Myocyte (in vitro differentiated cells): Measurements from ENCODE around the gene SAPCD1. TPM values are rescaled to one million over a fixed set of nuclear protein-coding genes. Genes with fewer than 3 reads are reported as not detected.

ENCODE experiments used
- DNase-seq: peaks from one replicate; pipeline ENCODE4 v3.0.0-alpha.2; 2012; ENCODE audit warnings: low read depth
- polyA plus RNA-seq: library from polyadenylated mRNA; unstranded; fragments of >200 nt; gene quantifications from one replicate; pipeline ENCODE4 v1.2.1, GENCODE V29; 2012; ENCODE audit warnings: missing spikeins
- total RNA-seq: library from RNA; depleted of rRNA; stranded (reverse); fragments of >200 nt; gene quantifications from 2 replicates; pipeline ENCODE4 v1.2.3, GENCODE V29; 2014

The SAPCD1 gene
- 0.94 TPM in 1 of 2 replicates, not detected in the other for total RNA-seq
- 2.7 TPM for polyA plus RNA-seq

DNA sequence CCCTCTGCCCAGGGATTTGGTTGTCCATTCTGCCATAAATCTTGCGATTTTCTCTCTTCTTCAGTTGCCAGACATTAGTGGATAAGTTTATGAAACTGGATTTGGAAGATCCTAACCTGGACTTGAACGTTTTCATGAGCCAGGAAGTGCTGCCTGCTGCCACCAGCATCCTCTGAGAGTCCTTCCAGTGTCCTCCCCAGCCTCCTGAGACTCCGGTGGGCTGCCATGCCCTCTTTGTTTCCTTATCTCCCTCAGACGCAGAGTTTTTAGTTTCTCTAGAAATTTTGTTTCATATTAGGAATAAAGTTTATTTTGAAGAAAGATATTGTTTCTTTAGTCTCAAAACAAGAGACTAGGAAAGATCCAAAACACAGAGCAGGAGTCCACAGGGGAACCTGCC is at the start of gene SAPCD1:
Gene SAPCD1 (plus strand): TSS at position 301 of the 400 bp plus-strand sequence. CDS start 399 bp downstream, outside the sequence.
- no peak for DNase-seq

DNA sequence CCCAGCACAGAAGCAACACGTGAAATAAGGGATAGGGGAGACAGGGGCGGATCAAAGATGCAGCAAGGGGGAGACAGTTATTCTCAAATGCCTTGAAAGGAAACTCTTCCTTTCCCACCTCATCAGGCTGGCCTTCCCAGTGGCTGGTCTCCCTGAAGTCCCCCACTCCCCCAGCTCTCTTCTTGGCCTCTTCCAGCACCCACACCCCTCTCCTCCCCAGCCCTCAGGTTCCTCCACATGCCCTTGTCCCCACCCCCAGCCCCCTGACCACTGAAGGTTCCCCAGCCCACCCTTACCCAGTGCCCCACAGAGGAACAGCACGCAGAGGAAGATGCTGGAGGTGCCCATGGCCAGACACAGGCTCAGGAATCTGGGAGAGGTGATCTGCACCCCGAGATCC is 49.0 kb upstream of the SAPCD1 start:
- no peak for DNase-seq

DNA sequence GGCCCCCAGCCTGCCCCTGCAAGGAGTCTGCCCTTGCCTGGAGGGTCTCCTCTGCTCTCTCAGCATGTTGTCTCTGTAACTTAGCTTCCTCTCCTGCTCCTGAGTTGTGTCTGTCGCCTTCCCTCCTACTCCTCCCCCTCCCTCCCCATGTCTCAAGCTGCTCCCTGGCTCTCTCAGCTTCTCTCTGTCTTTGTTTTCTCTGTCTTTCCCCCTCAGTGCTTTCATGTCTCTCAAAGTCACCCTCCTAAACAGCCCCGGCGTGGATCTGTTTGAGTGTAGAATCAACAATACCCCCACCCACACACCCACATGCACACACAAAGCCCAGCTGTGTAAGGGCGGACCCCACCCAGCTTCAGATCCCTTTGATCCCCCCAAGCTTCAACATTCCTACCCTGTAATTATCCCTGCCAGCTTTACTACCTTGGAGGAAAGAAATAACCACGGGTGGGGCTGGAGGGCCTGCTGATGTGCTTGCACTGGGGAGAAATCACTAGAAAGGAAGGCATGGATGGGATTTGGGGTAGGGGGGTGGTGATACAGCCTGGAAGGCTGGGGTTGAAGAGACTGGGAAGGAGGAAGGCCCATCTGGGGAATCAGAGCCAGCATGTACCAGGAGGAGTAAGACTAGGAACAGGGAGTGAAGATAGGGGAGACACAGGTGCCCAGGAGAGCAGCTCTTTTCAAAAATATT is 48.3 kb upstream of the SAPCD1 start:
- DNase-seq = no peak

DNA sequence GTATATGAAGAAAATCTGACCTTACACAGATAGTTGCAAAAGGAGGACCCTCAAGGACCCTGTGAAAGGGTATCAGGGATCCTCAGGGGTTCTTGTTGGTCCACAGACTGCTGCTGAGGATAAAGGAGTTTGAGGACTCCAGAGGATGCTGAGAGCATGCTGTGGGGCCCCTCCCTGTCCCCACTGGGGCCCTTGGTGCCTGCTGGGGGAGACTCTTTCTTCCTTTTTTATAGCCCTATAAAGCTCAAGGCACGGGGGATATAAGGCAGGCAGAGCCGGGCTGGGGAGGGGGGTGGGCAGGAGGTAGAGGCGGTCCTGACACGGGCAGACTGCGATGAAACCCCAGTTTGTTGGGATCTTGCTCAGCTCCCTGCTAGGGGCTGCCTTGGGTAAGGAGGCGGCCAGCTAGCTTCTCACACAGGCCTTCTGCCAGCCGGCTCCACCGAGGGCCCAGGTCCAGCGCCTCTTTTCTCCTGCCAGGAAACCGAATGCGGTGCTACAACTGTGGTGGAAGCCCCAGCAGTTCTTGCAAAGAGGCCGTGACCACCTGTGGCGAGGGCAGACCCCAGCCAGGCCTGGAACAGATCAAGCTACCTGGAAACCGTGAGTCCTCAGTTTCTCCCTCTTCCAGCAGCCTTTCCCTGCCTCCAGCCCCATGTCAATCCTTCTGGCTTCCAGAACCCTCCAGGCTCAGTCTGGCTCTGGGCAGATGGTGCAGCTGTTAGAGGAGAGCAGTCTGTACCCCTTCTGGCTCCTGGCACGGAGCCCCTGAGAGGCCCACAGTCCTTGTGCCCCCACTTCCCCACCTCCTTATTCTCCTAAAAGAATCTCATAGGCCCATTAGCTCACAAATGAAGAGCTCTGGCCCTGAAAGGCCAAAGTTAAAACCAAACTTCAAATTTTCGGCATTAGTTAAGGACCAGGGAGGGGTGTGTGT is 47.2 kb upstream of the SAPCD1 start, which contains the start of gene LY6G6D:
Gene LY6G6D (plus strand): TSS at position 327 of the 937 bp plus-strand sequence. CDS start 8 bp downstream, at position 335.
- no peak for DNase-seq

DNA sequence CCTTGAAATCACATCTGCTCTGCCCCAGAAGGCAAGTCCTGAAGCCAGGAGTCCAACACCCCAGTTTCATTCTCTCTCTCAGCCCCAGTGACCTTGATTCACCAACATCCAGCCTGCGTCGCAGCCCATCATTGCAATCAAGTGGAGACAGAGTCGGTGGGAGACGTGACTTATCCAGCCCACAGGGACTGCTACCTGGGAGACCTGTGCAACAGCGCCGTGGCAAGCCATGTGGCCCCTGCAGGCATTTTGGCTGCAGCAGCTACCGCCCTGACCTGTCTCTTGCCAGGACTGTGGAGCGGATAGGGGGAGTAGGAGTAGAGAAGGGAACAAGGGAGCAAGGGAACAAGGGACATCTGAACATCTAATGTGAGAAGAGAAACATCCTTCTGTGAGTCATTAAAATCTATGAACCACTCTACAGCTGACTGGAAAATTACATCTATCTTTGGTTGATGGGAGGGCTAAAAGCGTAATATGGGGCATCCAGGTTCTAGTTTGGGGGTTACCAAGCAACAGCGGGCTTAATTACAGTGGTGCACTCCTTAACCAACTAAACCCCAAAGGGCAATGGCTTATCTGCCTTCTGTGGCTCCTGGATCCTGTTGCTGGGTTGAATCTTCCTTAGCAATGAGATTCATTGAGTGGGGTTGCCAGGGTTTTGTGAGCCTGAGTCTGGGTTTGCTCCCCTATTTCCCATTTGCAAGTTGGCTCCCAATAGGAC is 44.8 kb upstream of the SAPCD1 start:
- no peak for DNase-seq

DNA sequence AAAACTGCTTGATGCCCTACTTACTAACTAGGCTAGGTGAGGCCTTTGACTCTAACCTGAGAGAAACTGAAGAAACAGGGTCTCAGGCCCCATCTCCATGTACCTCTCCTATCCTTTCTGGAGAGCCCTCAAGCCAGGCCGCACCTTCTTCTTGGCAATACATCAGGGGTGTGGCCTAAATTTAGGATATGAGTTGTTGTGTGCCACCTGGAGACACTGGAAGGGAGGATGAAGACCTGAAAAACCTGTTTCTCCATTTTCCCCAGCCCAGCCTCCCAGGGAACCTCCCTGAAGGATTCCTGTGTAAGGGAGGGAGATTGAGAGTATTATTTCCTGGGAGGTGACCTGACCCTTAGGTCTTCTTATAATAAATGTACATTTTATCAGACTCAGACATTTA is 44.2 kb upstream of the SAPCD1 start:
- DNase-seq = no peak

DNA sequence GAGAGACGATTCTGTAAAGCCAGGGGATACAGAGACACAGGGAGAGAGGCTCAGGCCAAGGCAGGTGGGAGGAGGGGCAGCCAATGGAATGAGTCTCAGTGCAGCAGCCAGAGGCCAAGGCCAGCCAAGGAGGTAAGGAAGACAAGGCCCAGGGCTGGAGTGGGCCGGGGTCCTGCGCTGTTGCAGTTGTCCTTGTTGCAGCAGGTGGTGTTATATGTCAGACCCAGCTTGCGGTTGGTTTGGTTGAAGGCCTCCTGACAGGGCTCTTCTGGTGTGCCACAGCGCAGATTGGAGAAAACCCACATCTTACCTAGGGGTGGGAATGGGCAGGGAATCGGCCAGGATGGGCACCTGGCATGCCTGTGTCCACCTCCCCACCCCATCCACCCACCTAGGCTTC is 43.5 kb upstream of the SAPCD1 start:
- DNase-seq = no peak

DNA sequence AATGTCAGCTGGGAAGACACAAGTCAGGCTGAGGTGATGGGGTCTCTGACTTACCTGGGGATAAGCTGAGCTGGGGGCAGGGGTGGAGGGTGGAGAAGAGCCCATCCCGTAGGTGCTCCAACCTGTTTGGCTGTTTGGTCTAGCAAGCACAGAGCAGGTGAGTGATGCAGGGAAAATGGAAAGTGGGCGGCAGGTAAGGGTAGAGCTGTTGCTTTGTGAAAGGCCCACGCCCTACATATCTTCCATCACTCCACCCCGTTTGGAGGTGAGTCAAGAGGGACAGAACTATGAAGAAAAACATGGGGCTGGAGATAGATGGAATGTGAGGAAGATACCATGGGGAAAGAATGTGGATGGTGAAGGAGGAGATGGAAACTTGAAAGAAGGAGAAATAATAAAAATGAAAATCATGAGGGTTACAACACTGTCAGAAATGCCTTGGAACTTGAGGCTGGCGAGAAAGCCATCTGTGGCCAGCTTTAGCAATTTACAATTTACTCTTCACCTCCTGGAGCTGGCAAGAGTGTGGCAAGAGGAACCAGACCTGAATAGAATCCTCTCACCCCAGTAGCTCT is 42.2 kb upstream of the SAPCD1 start:
- no peak for DNase-seq

DNA sequence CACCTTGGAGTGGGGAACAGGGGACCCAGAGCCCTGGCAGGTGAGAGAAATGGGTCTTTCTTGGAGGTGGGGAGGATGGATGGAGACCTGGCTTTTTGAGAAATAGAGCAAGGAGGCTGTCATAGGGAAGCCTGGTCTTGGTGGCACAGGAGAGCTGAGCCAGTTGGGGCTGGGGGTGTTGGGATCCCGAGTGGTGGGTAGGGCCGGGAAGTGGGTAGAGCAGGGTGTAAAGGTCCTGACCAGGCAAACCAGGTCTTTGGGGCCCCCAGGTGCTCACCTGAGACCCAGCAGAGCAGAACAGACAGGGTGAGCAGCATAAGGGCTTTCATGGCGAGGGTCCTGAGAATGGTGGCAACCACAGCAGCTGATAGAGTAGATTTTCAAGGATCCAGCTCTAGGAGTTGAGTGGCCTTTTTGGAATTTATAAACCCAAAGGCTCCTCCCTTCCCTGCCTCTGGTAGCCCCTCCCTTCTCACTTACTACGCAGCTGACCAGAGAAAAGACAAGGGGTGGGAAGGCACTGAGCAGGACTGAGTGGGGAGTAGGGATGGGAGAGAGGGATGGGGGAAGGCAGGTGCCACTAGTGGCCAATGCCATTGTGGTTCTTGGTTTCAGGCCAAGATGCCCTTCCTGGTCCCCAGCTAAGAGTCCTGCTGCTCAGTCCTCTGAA is 41.0 kb upstream of the SAPCD1 start, which contains the start of gene LY6G6C:
Gene LY6G6C (minus strand): TSS at position 396 of the 670 bp plus-strand sequence. CDS start 67 bp downstream, at position 329.
- DNase-seq = no peak

DNA sequence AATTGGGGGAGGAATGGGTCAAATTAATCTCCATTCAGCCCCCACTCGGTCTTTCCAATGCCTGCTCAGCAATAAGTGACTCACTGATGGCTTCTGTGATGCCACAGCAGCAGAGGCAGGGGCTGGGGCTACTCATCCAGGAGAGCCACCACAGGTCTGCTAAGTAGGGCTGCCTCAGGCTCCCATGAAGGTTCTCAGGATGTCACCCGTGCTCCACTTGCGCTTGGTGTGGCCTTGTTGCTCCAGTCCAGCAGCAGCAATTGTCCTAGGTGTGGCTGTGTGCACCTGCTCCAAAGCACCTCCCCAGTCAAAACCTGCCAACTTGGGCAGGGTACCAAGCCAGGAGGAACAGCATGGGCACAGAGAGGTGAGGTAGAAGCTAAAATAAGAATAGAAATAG is 40.3 kb upstream of the SAPCD1 start:
- no peak for DNase-seq

DNA sequence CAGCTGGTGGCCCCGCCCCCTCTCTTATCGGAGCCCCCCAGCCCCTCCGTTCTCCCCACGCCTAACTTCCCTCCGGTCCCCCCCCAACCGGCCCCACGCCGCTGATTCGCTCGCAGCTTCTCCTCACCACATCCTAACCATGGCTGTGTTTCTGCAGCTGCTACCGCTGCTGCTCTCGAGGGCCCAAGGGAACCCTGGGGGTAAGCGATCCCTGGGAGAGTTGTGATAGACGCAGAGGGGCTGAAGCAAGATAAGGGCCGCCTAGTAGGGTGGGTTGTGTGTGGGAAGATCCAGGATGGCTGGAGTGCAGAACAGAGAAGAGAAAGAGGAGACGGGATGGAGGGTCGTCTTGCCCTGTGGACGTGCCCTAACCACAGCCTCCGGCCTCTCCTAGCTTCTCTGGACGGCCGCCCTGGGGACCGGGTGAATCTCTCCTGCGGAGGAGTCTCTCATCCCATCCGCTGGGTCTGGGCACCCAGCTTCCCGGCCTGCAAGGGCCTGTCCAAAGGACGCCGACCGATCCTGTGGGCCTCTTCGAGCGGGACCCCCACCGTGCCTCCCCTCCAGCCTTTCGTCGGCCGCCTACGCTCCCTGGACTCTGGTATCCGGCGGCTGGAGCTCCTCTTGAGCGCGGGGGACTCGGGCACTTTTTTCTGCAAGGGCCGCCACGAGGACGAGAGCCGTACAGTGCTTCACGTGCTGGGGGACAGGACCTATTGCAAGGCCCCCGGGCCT is 39.0 kb upstream of the SAPCD1 start, which contains the start of gene MPIG6B:
Gene MPIG6B (plus strand): TSS at position 129 of the 735 bp plus-strand sequence. CDS start 11 bp downstream, at position 140.
- DNase-seq = no peak

DNA sequence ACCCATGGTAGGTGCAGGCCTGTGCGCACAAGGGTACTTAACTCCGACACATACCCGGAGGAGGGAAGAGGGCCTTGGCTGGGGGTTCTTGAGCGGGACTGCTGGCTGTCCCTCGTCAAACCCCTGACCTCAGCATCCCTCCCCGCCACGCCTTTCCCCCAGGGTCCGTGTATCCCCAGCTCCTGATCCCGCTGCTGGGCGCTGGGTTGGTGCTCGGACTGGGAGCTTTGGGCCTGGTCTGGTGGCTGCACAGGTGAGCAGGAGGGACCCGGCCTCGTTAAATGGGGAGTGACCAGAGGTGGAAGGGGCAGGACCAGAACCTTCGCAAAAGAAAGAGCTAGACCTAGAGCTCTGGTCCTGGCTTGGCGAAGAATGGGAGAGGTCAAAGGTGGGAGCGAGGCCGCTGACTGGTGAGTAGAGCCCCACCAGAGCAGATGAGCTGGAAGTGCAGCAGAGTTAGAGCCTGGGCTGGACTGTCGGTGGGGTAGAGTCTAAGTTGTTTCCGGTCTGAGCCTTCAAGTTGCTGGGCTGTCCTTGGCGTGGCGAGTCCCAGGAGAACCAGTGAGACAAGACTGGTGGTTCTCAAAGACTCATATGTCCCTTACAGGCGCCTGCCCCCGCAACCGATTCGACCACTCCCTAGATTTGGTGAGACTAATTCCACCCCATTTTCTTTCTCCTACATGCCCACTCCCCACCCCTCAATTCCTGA is 38.3 kb upstream of the SAPCD1 start:
- no peak for DNase-seq

DNA sequence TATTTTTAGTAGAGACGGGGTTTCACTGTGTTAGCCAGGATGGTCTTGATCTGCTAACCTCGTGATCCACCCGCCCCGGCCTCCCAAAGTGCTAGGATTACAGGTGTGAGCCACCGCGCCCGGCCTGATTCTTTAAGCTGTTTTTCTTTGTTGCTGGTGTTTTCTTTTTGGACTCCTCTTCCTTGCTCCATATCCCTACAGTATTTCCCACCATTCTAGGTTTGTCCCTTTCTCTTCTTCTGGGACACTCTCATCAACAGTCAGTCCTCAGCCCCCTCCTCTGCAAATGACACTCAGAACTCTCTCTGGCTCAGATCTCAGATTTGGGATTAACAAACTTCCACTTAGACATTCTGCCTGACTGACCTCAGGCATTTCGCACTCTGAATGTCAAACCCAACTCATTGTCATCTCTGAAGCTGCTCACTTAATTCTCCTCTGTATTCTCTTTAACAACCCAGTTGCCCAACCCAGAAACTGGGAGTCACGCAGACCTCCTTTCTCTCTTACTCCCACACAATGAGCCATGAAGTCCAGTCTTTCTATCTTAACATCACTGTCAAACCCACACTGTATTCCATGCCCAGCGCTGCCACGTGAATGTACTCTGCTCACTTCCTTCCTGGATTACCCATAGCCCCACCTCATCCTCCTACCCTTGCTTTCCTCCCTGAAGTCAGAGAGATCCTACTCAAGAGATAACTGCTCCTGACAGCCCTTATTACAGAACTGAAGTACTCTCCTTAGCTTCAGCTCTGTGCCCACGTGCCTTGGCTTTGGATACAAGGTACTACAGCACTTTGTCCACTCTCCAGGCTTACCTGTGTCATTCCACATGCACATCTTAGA is 36.7 kb upstream of the SAPCD1 start:
- DNase-seq = no peak

DNA sequence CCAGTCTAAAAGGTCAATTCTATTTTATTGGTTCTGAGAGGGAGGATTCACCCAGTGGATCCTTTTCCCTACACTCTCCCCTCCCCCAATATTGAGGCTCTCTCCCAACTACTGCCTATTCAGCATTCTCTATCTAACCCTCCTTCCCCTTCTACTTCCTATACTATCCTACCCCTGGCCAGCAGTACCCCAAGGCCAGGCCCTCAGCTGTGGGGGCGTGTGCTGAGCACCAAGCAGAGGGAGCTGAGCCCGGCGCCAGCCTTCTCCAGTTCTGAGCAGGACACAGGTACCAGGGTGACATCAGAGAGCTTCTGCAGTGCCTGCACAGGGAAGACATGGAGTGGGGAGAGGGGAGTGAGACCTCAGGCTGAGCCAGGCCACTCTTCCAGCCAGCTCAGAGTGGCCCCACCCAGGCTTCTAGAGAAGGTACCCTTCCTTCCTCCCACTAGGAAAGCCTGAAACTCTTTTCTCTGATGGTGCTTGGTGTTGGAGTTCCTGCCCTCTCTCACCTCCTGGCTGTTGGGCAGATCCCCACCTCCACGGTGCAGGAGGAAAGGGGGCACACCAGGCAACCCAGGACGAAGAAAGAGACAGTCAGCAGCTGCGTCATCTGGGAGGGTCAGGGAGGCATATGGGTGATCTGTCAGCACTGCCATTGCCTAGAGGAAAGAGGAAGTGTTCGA is 35.3 kb upstream of the SAPCD1 start:
- DNase-seq = no peak

DNA sequence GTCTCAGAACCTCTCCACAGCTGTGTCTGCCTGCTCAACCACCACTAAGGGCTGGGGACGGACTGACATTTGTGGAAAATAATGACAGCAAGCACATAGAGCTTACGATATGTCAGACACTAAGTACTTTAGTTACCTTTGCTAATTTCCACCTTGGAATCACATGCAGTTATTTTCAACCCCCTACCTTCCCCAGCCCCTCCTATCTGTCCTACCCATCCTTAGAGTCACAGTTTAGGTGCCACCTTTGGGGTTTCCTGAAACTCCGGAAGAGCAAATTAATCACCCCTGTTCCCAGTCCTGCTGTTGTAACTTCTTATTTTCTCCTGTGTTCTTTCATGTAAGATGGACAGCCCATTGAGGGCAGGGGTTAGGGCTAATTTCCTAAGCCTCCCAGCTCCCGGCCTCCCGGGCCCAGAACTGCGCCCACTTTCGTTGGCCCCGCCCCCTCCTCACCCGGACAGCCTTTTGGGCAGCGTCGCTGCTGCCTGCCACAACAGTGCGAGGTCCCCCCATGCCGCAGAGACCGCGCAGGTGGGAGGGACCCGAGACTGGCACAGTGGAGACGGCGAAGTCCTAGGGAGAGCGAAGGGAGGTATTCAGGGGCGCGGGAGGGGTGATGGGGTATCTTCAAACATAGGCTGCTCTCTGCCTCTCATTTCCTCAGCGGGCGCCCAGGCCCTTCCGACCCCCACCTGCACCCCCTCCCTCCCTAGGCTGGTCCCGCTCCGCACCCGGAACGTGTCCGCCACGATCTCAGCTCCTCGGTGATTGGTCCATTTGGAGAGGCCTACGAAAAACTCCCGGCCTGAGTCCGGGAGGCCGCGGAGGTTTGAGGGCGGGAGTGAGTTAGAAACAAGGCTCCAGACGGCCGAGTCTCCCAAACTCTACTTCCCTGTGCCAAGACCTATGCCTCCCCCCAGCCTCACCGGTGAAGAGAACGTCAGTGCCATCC is 34.5 kb upstream of the SAPCD1 start:
- no peak for DNase-seq
